ENCODE results near the gene CES2. TPM values are rescaled to one million over a fixed set of nuclear protein-coding genes. Genes with fewer than 3 reads are reported as not detected.

Gene CES2
- total RNA-seq, 1 experiment from 2014 or later, result 29.7 TPM

- TF ChIP-seq JAZF1 (CRISPR knock-in tag; IDR thresholded peaks at IDR 0.05), result no peak
- TF ChIP-seq CTCF (IDR thresholded peaks at IDR 0.05), result no peak
- no peak for TF ChIP-seq NR3C1 (CRISPR knock-in tag; conservative IDR thresholded peaks at IDR 0.05; ENCODE audit: low read depth)
- peak; percentile 64; the same call in 1 of the 2 replicates for TF ChIP-seq HMGXB4 (CRISPR knock-in tag; IDR thresholded peaks at IDR 0.05)
- peak; percentile 70; the same call in 1 of the 2 replicates for TF ChIP-seq ZBTB21 (CRISPR knock-in tag; IDR thresholded peaks at IDR 0.05; ENCODE audit: borderline replicate concordance)
- no peak for TF ChIP-seq ZNF671 (CRISPR knock-in tag; IDR thresholded peaks at IDR 0.05)
- TF ChIP-seq FOXP1 (CRISPR knock-in tag; IDR thresholded peaks at IDR 0.05; ENCODE audit: borderline replicate concordance), result peak; percentile 54; the same call in 1 of the 2 replicates
- TF ChIP-seq ARID4B (CRISPR knock-in tag; IDR thresholded peaks at IDR 0.05; ENCODE audit: borderline replicate concordance), result 0 out of 2 replicates have a peak, but pooled peaks have one; percentile 63
- TF ChIP-seq E2F1 (CRISPR knock-in tag; IDR thresholded peaks at IDR 0.05), result 0 out of 2 replicates have a peak, but pooled peaks have one; percentile 63
- TF ChIP-seq MAX (CRISPR knock-in tag; IDR thresholded peaks at IDR 0.05), result peak; percentile 81
- TF ChIP-seq SP1 (CRISPR knock-in tag; conservative IDR thresholded peaks at IDR 0.05), result peak; percentile 98
- 0 out of 2 replicates have a peak, but pooled peaks have one; percentile 66 for TF ChIP-seq KAT7 (CRISPR knock-in tag; IDR thresholded peaks at IDR 0.05; ENCODE audit: borderline replicate concordance)
- no peak for TF ChIP-seq USF2 (CRISPR knock-in tag; IDR thresholded peaks at IDR 0.05)
- no peak for TF ChIP-seq NFATC4 (CRISPR knock-in tag; IDR thresholded peaks at IDR 0.05)
- no peak for TF ChIP-seq NFYB (CRISPR knock-in tag; conservative IDR thresholded peaks at IDR 0.05; ENCODE audit: low read depth)
- no peak for TF ChIP-seq NFE2L1 (CRISPR knock-in tag; IDR thresholded peaks at IDR 0.05)
- TF ChIP-seq ZNF423 (CRISPR knock-in tag; IDR thresholded peaks at IDR 0.05), result peak; percentile 40; the same call in 1 of the 2 replicates
- 0 out of 2 replicates have a peak, but pooled peaks have one; percentile 46 for TF ChIP-seq TP53 (CRISPR knock-in tag; IDR thresholded peaks at IDR 0.05)
- TF ChIP-seq ATF6 (CRISPR knock-in tag; IDR thresholded peaks at IDR 0.05), result no peak
- TF ChIP-seq IRF1 (CRISPR knock-in tag; IDR thresholded peaks at IDR 0.05), result 0 out of 2 replicates have a peak, but pooled peaks have one; percentile 11
- peak; percentile 29; the same call in 1 of the 2 replicates for TF ChIP-seq TEAD1 (CRISPR knock-in tag; IDR thresholded peaks at IDR 0.05)
Measured at GRCh38 chr16:66934138-66934838, 1.0 kb upstream of the CES2 start, which contains the start of gene CIAO2B (continued).

Measured in WTC11 (cell line).